ENCODE measurements around the gene CCDC92.

CCDC92 gene

GRCh38 chr12:123936956-123937706 lies 35.5 kb downstream of the CCDC92 start:
- DNase-seq (ENCODE audit: low read depth): no peak
- no peak overlapping the region for H3K4me3 ChIP-seq (ENCODE audit: low read depth, low read length)
- no peak for TF ChIP-seq CTCF (IDR thresholded peaks at IDR 0.05; ENCODE audit: insufficient read depth, low read depth, low read length, missing control alignments)

DNA sequence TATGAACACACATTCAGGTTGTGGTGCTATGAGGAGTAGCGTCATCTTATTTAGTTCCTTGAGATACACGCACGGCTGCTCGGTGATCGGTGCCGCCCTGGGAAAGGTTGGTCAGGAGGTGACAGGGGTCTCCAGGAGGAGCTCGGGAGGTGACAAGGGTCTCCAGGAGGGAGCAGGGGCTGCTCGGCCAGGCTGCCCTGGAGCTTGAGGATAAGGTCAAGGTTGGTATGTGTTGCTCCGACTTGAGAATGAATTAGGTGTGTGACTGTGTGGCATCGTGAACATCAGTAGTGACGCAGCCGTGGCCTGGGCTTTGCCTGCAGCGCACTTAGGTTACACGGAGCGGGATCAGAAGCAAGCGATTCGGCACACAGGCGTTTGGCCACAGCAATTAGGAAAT lies 36.2 kb downstream of the CCDC92 start:
- DNase-seq (ENCODE audit: low read depth): no peak
- no peak for TF ChIP-seq CTCF (IDR thresholded peaks at IDR 0.05; ENCODE audit: insufficient read depth, low read depth, low read length, missing control alignments)
- no peak overlapping the region for H3K4me3 ChIP-seq (ENCODE audit: low read depth, low read length)

DNA sequence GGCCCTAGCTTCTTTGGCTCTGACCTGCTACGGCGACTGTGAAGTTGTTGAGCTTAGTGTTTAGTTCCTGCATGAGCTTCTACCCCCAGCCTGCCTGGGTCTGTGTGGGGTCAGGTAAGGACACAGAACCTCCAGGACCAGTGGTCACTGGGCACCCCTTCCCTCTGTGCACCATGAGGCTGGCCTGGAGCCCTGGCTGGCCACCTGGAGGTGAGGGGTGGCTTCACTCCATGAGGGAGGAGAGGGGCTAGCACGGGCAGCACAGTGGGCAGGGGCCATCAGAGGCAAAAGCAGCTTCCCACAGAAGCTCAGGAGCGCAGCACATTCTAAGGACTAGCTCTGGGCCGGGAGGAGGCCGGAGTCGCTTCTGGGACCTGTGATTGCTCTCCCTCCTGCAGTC lies 36.7 kb downstream of the CCDC92 start:
- no peak for DNase-seq (ENCODE audit: low read depth)
- TF ChIP-seq CTCF (IDR thresholded peaks at IDR 0.05; ENCODE audit: insufficient read depth, low read depth, low read length, missing control alignments): no peak
- no peak overlapping the region for H3K4me3 ChIP-seq (ENCODE audit: low read depth, low read length)

DNA sequence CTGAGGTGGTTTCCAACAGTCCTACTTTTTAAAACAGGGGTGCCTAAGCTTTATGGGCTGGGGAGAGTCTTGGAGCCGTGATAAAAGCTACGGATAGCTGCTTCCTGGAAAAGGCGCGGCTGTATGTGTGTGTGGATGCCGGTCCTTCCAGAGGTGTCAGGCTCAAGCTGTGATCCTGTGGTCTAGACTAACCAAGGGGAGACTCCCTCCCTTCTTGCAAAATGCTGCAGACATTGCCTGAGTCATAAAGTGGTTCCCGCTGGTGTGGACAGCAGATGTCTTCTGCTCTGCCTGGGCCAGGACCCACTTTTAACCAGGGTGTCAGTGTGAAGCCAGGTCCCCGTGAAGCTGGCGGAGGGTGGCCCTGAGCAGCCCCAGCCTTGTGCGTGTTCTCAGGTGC lies 37.8 kb downstream of the CCDC92 start:
- H3K4me3 ChIP-seq (ENCODE audit: low read depth, low read length): no peak overlapping the region
- no peak for TF ChIP-seq CTCF (IDR thresholded peaks at IDR 0.05; ENCODE audit: insufficient read depth, low read depth, low read length, missing control alignments)
- DNase-seq (ENCODE audit: low read depth): no peak

GRCh38 chr12:123934016-123934620 lies 38.5 kb downstream of the CCDC92 start:
- no peak overlapping the region for H3K4me3 ChIP-seq (ENCODE audit: low read depth, low read length)
- DNase-seq (ENCODE audit: low read depth): no peak
- no peak for TF ChIP-seq CTCF (IDR thresholded peaks at IDR 0.05; ENCODE audit: insufficient read depth, low read depth, low read length, missing control alignments)

- H3K4me3 ChIP-seq (ENCODE audit: low read depth, low read length): no peak overlapping the region
- no peak for DNase-seq (ENCODE audit: low read depth)
- no peak for TF ChIP-seq CTCF (IDR thresholded peaks at IDR 0.05; ENCODE audit: insufficient read depth, low read depth, low read length, missing control alignments)
These were observed 39.4 kb downstream of the CCDC92 start for GRCh38 chr12:123933214-123933613.

All from GM12865 (cell line).